GM19324 (cell line): ENCODE results near the gene VAV3.
"Not testable (repeated sequence)": the region's sequence is repeated elsewhere in the genome, so short reads cannot be mapped to it uniquely, and the experiment has no call there.

Experiments used
- ATAC-seq: cut with Tn5 transposase; IDR thresholded peaks from one replicate; pipeline ENCODE4 v1.9.1; 2021; ENCODE audit warnings: mild to moderate bottlenecking, moderate library complexity; ENCODE audit not compliant: unreplicated experiment, low FRiP score

The VAV3 gene, protein sequence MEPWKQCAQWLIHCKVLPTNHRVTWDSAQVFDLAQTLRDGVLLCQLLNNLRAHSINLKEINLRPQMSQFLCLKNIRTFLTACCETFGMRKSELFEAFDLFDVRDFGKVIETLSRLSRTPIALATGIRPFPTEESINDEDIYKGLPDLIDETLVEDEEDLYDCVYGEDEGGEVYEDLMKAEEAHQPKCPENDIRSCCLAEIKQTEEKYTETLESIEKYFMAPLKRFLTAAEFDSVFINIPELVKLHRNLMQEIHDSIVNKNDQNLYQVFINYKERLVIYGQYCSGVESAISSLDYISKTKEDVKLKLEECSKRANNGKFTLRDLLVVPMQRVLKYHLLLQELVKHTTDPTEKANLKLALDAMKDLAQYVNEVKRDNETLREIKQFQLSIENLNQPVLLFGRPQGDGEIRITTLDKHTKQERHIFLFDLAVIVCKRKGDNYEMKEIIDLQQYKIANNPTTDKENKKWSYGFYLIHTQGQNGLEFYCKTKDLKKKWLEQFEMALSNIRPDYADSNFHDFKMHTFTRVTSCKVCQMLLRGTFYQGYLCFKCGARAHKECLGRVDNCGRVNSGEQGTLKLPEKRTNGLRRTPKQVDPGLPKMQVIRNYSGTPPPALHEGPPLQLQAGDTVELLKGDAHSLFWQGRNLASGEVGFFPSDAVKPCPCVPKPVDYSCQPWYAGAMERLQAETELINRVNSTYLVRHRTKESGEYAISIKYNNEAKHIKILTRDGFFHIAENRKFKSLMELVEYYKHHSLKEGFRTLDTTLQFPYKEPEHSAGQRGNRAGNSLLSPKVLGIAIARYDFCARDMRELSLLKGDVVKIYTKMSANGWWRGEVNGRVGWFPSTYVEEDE

GRCh38 chr1:107965110-107965991 lies at the start of gene VAV3:
Gene VAV3, minus strand, starts transcription at chr1:107965180. Its CDS starts 311 bp downstream, at chr1:107964869.
- no peak for ATAC-seq

- ATAC-seq = no peak
Observed at GRCh38 chr1:108012553-108012952, 47.6 kb upstream of the VAV3 start.

- no peak for ATAC-seq
Observed at GRCh38 chr1:108011295-108011694, 46.3 kb upstream of the VAV3 start.

DNA sequence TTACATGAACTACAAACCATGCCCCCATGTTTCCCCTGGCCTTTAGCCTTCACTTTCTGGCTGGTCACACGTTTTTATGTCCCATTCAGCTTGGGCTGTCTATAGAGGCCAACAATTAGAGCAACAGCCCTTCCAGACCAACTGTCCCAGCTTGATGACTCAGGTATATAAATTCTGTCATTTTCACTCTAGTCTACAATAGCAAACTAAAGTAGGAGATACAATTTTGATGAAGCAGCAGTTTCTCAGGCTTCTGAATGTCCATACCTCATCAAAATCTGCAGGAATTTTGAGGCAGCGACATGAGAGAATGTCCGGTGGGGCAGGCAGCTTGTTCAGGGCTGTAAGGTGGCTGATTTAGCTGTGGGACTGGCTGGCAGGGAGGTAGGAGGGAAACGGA lies 45.6 kb upstream of the VAV3 start:
- no peak for ATAC-seq

DNA sequence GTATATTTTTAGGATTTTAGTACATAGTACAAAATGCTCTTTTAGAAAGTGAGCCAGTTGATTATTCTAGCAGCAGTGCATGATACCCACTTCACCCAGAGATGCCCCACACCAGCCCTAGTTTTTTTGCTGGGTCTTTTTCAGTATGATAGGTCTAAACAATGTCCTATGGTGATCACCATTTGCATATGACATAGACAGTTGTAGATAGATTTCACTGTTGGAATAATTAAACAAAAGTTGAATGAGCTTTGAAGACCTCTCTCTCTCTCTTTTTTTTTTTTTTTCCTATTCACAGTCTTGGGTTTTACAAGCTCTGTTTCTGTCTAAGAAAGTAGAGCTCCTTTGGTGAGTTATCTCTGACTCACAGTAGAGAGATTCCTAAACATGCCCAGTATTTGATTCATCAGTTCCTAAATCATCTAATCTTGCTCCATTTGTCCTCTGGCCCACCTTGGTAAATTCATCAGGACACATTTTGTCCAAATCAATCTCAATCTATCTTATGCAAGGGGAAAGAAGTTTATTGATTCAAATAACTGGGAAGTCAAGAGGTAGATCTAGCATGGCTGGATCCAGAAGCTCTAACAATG lies 44.7 kb upstream of the VAV3 start:
- ATAC-seq = no peak

GRCh38 chr1:108007531-108007930 lies 42.6 kb upstream of the VAV3 start:
- no peak for ATAC-seq

GRCh38 chr1:108007070-108007469 lies 42.1 kb upstream of the VAV3 start:
- ATAC-seq = no peak

- not testable (repeated sequence) for ATAC-seq
Observed at GRCh38 chr1:108004919-108005318, 39.9 kb upstream of the VAV3 start.

GRCh38 chr1:108000620-108001111 lies 35.7 kb upstream of the VAV3 start:
- no peak for ATAC-seq

DNA sequence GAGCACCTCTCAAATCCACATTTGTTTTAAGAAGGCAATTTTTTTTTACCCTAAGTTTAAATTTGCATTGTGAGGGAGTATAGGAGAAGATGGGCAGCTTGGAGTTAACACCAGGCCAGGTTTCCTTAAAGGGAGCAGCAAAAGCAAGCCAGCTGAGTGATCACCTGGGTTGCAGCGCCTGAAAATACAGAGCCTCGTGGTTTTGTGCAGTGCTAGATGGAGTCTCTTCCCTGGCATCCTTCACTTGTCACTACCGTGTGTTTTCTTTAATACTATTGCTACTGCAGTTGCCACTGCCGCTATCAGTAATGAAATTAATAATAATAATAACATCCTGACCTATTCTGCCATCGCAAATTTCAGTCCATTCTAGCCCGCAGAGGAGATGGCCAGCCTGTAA lies 35.2 kb upstream of the VAV3 start:
- ATAC-seq = no peak

GRCh38 chr1:107997866-107998265 lies 32.9 kb upstream of the VAV3 start:
- no peak for ATAC-seq

GRCh38 chr1:107993920-107994319 lies 28.9 kb upstream of the VAV3 start:
- ATAC-seq = no peak

DNA sequence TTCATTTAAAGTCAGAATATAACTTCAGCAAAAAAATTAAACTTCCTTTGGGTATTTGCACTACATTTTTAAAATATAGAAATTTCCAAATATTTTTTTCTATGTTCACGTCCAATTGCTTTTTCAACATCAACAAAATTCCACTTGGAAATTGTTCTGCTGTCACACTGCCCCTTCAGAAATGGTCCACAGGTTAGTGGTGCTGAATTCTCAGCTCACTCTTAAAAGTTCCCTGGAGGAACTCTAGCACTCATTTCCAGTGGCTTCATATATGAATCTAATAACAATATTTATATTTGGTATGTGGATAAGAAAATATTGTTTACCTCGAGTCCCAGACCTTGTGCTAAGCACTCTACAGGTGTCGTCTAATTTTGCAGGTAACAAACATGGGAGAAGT lies 27.4 kb upstream of the VAV3 start:
- no peak for ATAC-seq

DNA sequence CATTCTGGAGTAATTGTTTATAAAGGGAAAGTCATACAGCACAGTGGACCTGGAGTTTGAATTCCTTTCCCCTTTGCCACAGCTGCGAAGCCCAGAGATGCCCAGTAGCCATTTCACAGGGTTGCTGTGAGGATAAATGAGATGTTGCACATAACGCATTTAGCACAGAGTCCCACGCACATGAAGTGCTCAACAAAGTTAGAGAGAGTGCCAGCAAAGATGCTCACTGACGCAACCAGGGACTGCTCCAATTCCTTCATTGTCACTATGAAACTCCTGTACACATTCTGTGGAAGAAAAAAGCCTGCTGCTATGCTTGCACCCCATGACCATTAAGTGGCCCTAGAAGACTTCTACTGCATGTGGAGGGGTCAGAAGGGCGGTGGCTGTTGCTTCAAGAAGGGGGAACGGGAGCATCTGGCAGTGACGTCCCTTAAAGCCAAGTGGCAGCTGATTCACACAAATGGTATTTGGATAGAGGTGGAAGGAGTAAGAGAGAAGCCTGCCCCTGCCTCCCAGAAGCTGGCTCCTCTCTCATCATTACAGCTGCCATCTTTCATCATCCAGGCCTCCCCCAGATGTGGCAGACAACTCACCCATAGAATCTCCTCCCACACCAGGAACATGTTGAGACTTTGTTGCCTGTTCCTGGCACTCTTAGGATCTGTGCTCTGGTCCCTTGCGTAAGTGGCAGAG lies 26.5 kb upstream of the VAV3 start:
- no peak for ATAC-seq

DNA sequence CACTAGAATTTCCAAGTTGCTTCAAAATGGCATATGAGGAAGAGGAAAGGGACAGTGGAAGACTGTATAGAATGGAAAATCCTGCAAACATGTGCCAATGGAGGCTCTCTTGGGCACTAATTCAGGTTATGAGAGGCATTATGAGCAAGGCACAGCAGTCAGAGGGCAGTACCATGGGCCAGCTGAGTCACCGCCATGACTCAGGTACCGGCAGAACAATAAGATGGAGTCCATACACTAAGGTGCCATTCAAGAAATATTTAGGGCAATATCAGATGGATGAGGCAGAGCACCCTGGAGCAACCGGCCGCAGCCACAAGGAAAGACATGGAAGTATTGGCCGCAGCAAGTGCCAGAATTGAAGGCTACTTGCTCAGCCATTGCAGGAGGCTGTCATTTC lies 25.6 kb upstream of the VAV3 start:
- no peak for ATAC-seq

GRCh38 chr1:107981277-107981676 lies 16.3 kb upstream of the VAV3 start:
- no peak for ATAC-seq

- ATAC-seq = no peak
Observed at GRCh38 chr1:107979926-107980325, 14.9 kb upstream of the VAV3 start.

DNA sequence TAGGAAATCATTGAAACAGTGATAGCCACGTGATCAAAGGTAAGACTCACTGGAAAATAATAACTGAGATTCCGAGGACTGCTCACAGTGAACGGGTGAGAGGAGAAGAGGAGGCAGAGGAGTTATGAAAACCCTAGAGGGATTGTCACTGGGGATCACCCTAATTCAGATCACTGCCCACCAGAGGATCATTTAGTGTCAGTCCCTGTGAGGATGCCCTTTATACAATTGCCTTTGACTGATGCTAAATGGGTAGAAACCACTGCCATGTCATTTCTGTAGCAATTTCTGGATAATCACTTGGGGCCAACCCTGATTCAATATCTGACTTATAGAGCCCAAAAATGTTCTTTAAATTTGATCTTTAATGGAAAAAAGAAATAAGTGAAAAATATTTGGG lies 14.1 kb upstream of the VAV3 start:
- ATAC-seq = no peak

DNA sequence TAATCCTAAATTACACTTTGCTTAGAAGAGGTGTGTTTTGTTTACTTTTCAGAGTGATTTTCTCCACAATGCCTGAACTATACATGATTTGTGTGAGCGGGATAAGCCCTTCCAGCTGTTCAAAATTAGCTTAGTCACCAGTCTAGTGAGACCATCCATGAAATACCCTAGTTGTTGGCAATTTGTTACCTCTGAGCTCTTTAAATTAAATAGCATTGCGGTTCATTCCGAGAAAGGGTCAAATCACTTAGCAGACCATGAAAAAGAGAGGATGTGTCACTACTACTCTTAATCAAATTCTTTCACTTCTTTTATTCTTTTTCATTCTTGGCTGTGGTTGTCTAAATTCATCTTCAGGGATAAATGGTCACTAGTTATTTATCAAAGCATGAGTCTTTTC lies 11.9 kb upstream of the VAV3 start:
- ATAC-seq = no peak

DNA sequence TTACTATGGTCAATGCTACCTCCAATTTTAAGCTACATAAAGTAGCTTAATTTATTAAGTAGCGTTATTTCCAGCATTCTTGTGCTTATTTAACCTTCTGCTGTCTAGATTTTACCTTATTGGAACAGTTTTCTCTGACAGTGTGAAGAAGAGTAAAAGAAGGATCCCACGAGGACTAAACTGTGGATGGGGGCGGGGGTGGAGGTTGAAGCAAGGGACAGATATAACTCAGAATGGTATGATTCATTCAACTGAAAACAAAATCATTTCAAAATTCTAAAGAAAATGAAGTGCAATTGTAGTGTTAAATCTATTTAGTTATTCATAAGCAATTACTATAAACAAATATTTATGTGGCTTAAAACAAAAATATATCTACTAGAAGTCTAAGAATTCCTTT lies 11.5 kb upstream of the VAV3 start:
- ATAC-seq = no peak
